ENCODE measurements around the gene DEAF1. TPM values are rescaled to one million over a fixed set of nuclear protein-coding genes. Genes with fewer than 3 reads are reported as not detected.

Gene DEAF1
- total and polyA plus RNA-seq, 2 donors (not counting 3 experiments of a cell fraction or from before 2014, with no cell fraction given), result 43.6 to 55.7 TPM

DNA sequence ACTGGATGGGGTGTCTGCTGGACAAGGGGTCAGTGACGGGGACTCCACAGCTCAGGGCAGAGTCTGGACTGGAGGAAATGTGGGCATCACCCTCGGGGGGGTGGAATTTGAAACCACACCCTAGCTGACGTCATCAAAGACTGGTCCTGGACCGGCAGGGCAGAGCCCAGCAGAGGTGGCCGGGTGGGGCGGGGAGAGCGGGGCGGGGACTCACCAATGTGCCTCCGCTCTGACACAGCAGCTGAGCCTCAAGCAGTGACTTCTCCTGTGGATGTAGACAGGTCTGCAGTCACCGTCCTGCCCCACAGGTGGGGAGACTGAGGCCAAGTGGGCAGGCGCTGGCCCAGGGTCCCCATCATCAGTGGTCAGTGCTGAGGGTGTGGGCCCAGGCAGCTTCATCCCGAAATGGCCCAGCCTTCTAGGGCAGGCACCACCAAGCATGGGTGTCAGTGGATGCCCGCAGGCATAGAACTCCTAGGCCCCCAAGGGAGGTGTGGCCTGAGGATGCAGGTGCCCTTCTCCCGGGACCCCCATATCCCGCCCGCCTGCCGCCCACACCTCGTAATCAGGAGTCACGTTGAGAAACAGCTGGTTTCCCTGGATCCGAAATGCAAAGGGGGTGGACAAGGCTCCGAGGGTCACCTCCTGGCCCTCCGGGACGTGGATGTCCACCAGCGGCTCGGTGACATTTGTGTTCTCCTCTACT is 70.9 kb downstream of the DEAF1 start:
- CTCF ChIA-PET, result no interaction called here

More for the DNA sequence above, 70.9 kb downstream of the DEAF1 start:
- Histone ChIP-seq H3K27ac (ENCODE audit: insufficient read depth, low read depth, low read length) (no peak overlapping the region), H3K36me3 (ENCODE audit: control insufficient read depth in 2 of 2, extremely low read depth in 1 of 2, insufficient read depth in 2 of 2, low read length in 2 of 2) (no peaks in the 10 kb centered on the region), H2AFZ (ENCODE audit: low read depth, low read length) (no peak overlapping the region), H3K27me3 (ENCODE audit: control insufficient read depth in 2 of 2, insufficient read depth in 2 of 2, low read length in 2 of 2) (peaks cover 4 to 13% of the 10 kb centered on the region in 2 experiments), H3K4me1 (ENCODE audit: control insufficient read depth, extremely low read depth, insufficient read depth, low read length) (no peaks in the 10 kb centered on the region), H3K4me2 (ENCODE audit: insufficient read depth, low read length) (no peak overlapping the region), H3K79me2 (ENCODE audit: control insufficient read depth, insufficient read depth, low read length) (no peaks in the 10 kb centered on the region), H4K20me1 (replicated peaks; ENCODE audit: control insufficient read depth, extremely low read depth, insufficient read depth, low read length) (no peaks in the 10 kb centered on the region), H3K4me3 (replicated peaks in 1 of 3; ENCODE audit: insufficient read depth in 1 of 3, low read depth in 1 of 3, low read length in 3 of 3) (no peak overlapping the region), H3K9ac (replicated peaks; ENCODE audit: extremely low read depth, insufficient read depth, low read length) (no peak overlapping the region), H3K9me1 (replicated peaks; ENCODE audit: control insufficient read depth, extremely low read depth, insufficient read depth, low read length) (no peaks in the 10 kb centered on the region), H3K9me3 (replicated peaks; ENCODE audit: control insufficient read depth, insufficient read depth, low read length) (no peaks in the 10 kb centered on the region)
- dilution Hi-C loops (cut with MboI; ENCODE audit: extremely low pct_ligation_motif_present, low sequenced_read_pairs) (no loop called here), intact Hi-C loops (cut with micrococcal nuclease) (no loop called here)
- no peak for DNase-seq (ENCODE audit: low read depth, low spot score)
- TF ChIP-seq MYC (IDR thresholded peaks at IDR 0.05; ENCODE audit: low read depth, low read length) (no peak), EZH2 (IDR thresholded peaks at IDR 0.05; ENCODE audit: borderline replicate concordance, low read depth, low read length, severe bottlenecking) (no peak), POLR2A (IDR thresholded peaks at IDR 0.05; ENCODE audit: low read depth, low read length) (no peak), GATA2 (IDR thresholded peaks at IDR 0.05; ENCODE audit: insufficient read depth, insufficient read length, low read depth, low read length) (no peak), FOS (IDR thresholded peaks at IDR 0.05; ENCODE audit: borderline replicate concordance, insufficient read depth, low read length) (no peak), POLR2AphosphoS5 (IDR thresholded peaks at IDR 0.05; ENCODE audit: insufficient read depth, low read depth, low read length) (no peak), JUN (IDR thresholded peaks at IDR 0.05; ENCODE audit: borderline replicate concordance, insufficient read depth, insufficient read length, low read depth) (no peak)
- TF ChIP-seq, protein P1, sequence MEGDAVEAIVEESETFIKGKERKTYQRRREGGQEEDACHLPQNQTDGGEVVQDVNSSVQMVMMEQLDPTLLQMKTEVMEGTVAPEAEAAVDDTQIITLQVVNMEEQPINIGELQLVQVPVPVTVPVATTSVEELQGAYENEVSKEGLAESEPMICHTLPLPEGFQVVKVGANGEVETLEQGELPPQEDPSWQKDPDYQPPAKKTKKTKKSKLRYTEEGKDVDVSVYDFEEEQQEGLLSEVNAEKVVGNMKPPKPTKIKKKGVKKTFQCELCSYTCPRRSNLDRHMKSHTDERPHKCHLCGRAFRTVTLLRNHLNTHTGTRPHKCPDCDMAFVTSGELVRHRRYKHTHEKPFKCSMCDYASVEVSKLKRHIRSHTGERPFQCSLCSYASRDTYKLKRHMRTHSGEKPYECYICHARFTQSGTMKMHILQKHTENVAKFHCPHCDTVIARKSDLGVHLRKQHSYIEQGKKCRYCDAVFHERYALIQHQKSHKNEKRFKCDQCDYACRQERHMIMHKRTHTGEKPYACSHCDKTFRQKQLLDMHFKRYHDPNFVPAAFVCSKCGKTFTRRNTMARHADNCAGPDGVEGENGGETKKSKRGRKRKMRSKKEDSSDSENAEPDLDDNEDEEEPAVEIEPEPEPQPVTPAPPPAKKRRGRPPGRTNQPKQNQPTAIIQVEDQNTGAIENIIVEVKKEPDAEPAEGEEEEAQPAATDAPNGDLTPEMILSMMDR (IDR thresholded peaks at IDR 0.05; ENCODE audit: extremely low read depth in 1 of 2, insufficient read depth in 1 of 2, low read depth in 1 of 2, low read length in 2 of 2), result no peak
- TF ChIP-seq, protein P2, sequence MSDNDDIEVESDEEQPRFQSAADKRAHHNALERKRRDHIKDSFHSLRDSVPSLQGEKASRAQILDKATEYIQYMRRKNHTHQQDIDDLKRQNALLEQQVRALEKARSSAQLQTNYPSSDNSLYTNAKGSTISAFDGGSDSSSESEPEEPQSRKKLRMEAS (IDR thresholded peaks at IDR 0.05; ENCODE audit: insufficient read depth, insufficient read length), result no peak
- no peak for FAIRE-seq
- POLR2A ChIA-PET, result no interaction called here
- no TSS peak for BruUV-seq (replicated peaks)

All from endothelial cell of umbilical vein (primary cell).